IMR-90 (cell line): Measurements from ENCODE around the gene STAC2. TPM values are rescaled to one million over a fixed set of nuclear protein-coding genes. Genes with fewer than 3 reads are reported as not detected.

Experiments used
- ATAC-seq: fragments of 200-7000 bp; cut with Tn5 transposase; 2 replicates; pipeline ENCODE4 v1.9.1; 2020; ENCODE audit warnings: low read depth, mild to moderate bottlenecking, moderate library complexity
- BruUV-seq: library from RNA; stranded (reverse); fragments of 400-500 nt; replicated peaks from 2 replicates; lab custom pipeline; 2021; lab: Mats Ljungman, UMichigan
- CTCF ChIA-PET: fragments of 300-600 bp; formaldehyde crosslinking; extraction: SDS; loops from one replicate; lab custom pipeline; 2021; ENCODE audit warnings: antibody characterized with exemption; lab: Yijun Ruan, JAX
- POLR2A ChIA-PET: fragments of 300-600 bp; sonication (Branson Sonifier 250); formaldehyde crosslinking; loops from one replicate; lab custom pipeline; 2022; ENCODE audit warnings: antibody characterized with exemption; ENCODE audit not compliant: unreplicated experiment; lab: Charles Lee
- DNase-seq: peaks from one replicate; pipeline ENCODE4 v3.0.0; 2013
- H2AFZ ChIP-seq: replicated peaks from 2 replicates; pipeline ENCODE3; 2013; ENCODE audit warnings: low read length, mild to moderate bottlenecking; ENCODE audit not compliant: poor library complexity
- H2AK5ac ChIP-seq: 2 replicates; pipeline ENCODE4 v1.6.1; 2013; ENCODE audit warnings: low read depth, low read length, inconsistent platforms
- H2AK9ac ChIP-seq: replicated peaks from 2 replicates; pipeline ENCODE3; 2013; ENCODE audit warnings: mild to moderate bottlenecking, low read depth, low read length, moderate library complexity; ENCODE audit not compliant: poor library complexity
- H2BK120ac ChIP-seq: 2 replicates; pipeline ENCODE4 v1.6.1; 2013; ENCODE audit warnings: low read depth, low read length, inconsistent platforms
- H2BK15ac ChIP-seq: 3 replicates; pipeline ENCODE4 v1.6.1; 2013; ENCODE audit warnings: low read depth, low read length, inconsistent platforms
- H2BK20ac ChIP-seq: 2 replicates; pipeline ENCODE4 v1.6.1; 2013; ENCODE audit warnings: low read depth, mild to moderate bottlenecking, inconsistent platforms, low read length, moderate library complexity
- H2BK5ac ChIP-seq: 2 replicates; pipeline ENCODE4 v1.6.1; 2013; ENCODE audit warnings: mild to moderate bottlenecking, low read depth, low read length, inconsistent platforms; ENCODE audit not compliant: poor library complexity, severe bottlenecking
- H3K14ac ChIP-seq: replicated peaks from 2 replicates; pipeline ENCODE4 v1.6.1; 2013; ENCODE audit warnings: low read depth, low read length, inconsistent platforms
- H3K18ac ChIP-seq: 2 replicates; pipeline ENCODE4 v1.6.1; 2013; ENCODE audit warnings: low read depth, low read length, control low read depth
- H3K23ac ChIP-seq: 2 replicates; pipeline ENCODE4 v1.6.1; 2013; ENCODE audit warnings: low read depth, low read length, inconsistent platforms
- H3K27ac ChIP-seq: 2 replicates; pipeline ENCODE4 v1.5.1; 2013; ENCODE audit warnings: mild to moderate bottlenecking, control low read depth, low read length; ENCODE audit not compliant: insufficient read depth
- H3K27me3 ChIP-seq: 2 replicates; pipeline ENCODE4 v1.6.1; 2013; ENCODE audit warnings: low read length; ENCODE audit not compliant: control insufficient read depth, insufficient read depth
- H3K36me3 ChIP-seq: 2 replicates; pipeline ENCODE4 v1.6.1; 2013; ENCODE audit warnings: low read length, mixed read lengths; ENCODE audit not compliant: control insufficient read depth, insufficient read depth
- H3K4ac ChIP-seq: 2 replicates; pipeline ENCODE4 v1.6.1; 2013; ENCODE audit warnings: low read depth, low read length, inconsistent platforms
- H3K4me1 ChIP-seq: 2 replicates; pipeline ENCODE4 v1.6.1; 2013; ENCODE audit warnings: low read length, mixed read lengths; ENCODE audit not compliant: control insufficient read depth, insufficient read depth
- H3K4me2 ChIP-seq: 2 replicates; pipeline ENCODE4 v1.6.1; 2013; ENCODE audit warnings: low read depth, mild to moderate bottlenecking, control low read depth, low read length, moderate library complexity
- H3K4me3 ChIP-seq: 2 replicates; pipeline ENCODE4 v1.5.1; 2013; ENCODE audit warnings: low read depth, mild to moderate bottlenecking, control low read depth, low read length, moderate library complexity; ENCODE audit not compliant: insufficient read depth
- H3K56ac ChIP-seq: 2 replicates; pipeline ENCODE4 v1.6.1; 2013; ENCODE audit warnings: low read length, inconsistent platforms; ENCODE audit not compliant: insufficient read depth; ENCODE audit errors: extremely low read depth
- H3K79me1 ChIP-seq, 2 experiments: 2 replicates each; pipeline ENCODE4 v1.6.1; 2013; ENCODE audit warnings: low read length in 2 of 2, inconsistent platforms in 1 of 2, low read depth in 1 of 2
- H3K9ac ChIP-seq: 2 replicates; pipeline ENCODE4 v1.6.1; 2013; ENCODE audit warnings: low read depth, low read length, control low read depth
- H3K9me1 ChIP-seq: 2 replicates; pipeline ENCODE4 v1.6.1; 2013; ENCODE audit warnings: low read length, inconsistent platforms; ENCODE audit not compliant: insufficient read depth
- H3K9me3 ChIP-seq: 2 replicates; pipeline ENCODE4 v1.6.1; 2013; ENCODE audit warnings: low read length; ENCODE audit not compliant: control insufficient read depth, insufficient read depth
- H4K20me1 ChIP-seq: 2 replicates; pipeline ENCODE4 v1.6.1; 2013; ENCODE audit warnings: low read length, inconsistent platforms; ENCODE audit not compliant: insufficient read depth
- H4K5ac ChIP-seq: 2 replicates; pipeline ENCODE4 v1.6.1; 2013; ENCODE audit warnings: mild to moderate bottlenecking, low read depth, low read length, control low read depth
- H4K8ac ChIP-seq, 2 experiments: 2 replicates each; pipeline ENCODE4 v1.6.1; 2013; ENCODE audit warnings: low read depth in 2 of 2, low read length in 2 of 2, control low read depth in 1 of 2, inconsistent platforms in 1 of 2
- H4K91ac ChIP-seq: 2 replicates; pipeline ENCODE4 v1.6.1; 2013; ENCODE audit warnings: low read depth, low read length, inconsistent platforms; ENCODE audit not compliant: insufficient read depth
- BHLHE40 ChIP-seq: fragments of 150-350 bp; IDR thresholded peaks from 2 replicates; pipeline ENCODE4 v1.6.1; 2016; ENCODE audit warnings: mild to moderate bottlenecking, low read depth, low read length
- CEBPB ChIP-seq: IDR thresholded peaks from 2 replicates; pipeline ENCODE4 v1.6.1; 2012; ENCODE audit warnings: low read depth, low read length, improper control_type of control experiment
- CHD1 ChIP-seq: IDR thresholded peaks from 2 replicates; pipeline ENCODE4 v1.6.1; 2012; ENCODE audit warnings: low read depth, low read length, improper control_type of control experiment
- ELK1 ChIP-seq: fragments of 150-350 bp; IDR thresholded peaks from 2 replicates; pipeline ENCODE4 v1.6.1; 2016; ENCODE audit warnings: low read depth, mild to moderate bottlenecking, low read length, moderate library complexity, borderline replicate concordance
- FOS ChIP-seq: fragments of 150-350 bp; IDR thresholded peaks from 2 replicates; pipeline ENCODE4 v1.6.1; 2016; ENCODE audit warnings: low read depth, low read length
- MAZ ChIP-seq: IDR thresholded peaks from 2 replicates; pipeline ENCODE4 v1.6.1; 2012; ENCODE audit warnings: low read depth, mild to moderate bottlenecking, low read length, improper control_type of control experiment, moderate library complexity, borderline replicate concordance
- MXI1 ChIP-seq: IDR thresholded peaks from 2 replicates; pipeline ENCODE4 v1.6.1; 2012; ENCODE audit warnings: low read depth, mild to moderate bottlenecking, low read length, moderate library complexity, borderline replicate concordance
- POLR2A ChIP-seq: IDR thresholded peaks from 2 replicates; pipeline ENCODE4 v1.6.1; 2012; ENCODE audit warnings: mild to moderate bottlenecking, low read depth, low read length
- RFX5 ChIP-seq: IDR thresholded peaks from 2 replicates; pipeline ENCODE4 v1.8.0; 2012; ENCODE audit warnings: low read depth, mild to moderate bottlenecking, low read length, moderate library complexity
- USF2 ChIP-seq: fragments of 150-350 bp; IDR thresholded peaks from 2 replicates; pipeline ENCODE4 v1.6.1; 2017; ENCODE audit warnings: mild to moderate bottlenecking, antibody characterized with exemption, low read length, low read depth
- WGBS, 2 experiments: methylation state at CpG; one replicate each; pipeline versions ENCODE4 v1.1.5 to v1.1.7; 2013; ENCODE audit warnings: missing lambda C conversion rate in 2 of 2; ENCODE audit not compliant: insufficient read length in 1 of 2; ENCODE audit errors: extremely low coverage in 2 of 2; 5-methylcytosine and 5-hydroxymethylcytosine counted together
- dilution Hi-C: fragments of 300-500 bp; cut with HindIII; formaldehyde crosslinking; loops from one replicate; pipeline ENCODE4 v1.14.3; 2018; ENCODE audit warnings: low sequenced_read_pairs; ENCODE audit not compliant: unreplicated experiment
- in situ Hi-C: fragments of 300-500 bp; cut with MboI; formaldehyde crosslinking; loops from 3 replicates; pipeline ENCODE4 v1.14.3; 2019; ENCODE audit warnings: low sequenced_read_pairs, inconsistent platforms, mixed read lengths
- intact Hi-C: fragments of 100-400 bp; cut with micrococcal nuclease; formaldehyde crosslinking; loops from 2 replicates; pipeline ENCODE4 v1.10.0; 2022
- polyA plus RNA-seq, 3 experiments: library from polyadenylated mRNA; depleted of rRNA; stranded (reverse); fragments of >200 nt; gene quantifications; 2 replicates each; pipeline ENCODE4 v1.2.3, GENCODE V29; 2012; ENCODE audit warnings: low replicate concordance in 1 of 3
- total RNA-seq: library from RNA; depleted of rRNA; stranded (reverse); fragments of >200 nt; gene quantifications from 2 replicates; pipeline ENCODE4 v1.2.3, GENCODE V29; 2012

The STAC2 gene
- total and polyA plus RNA-seq, 2 of the 4 experiments (the other 2 are of a cell fraction) = 0.02 TPM; not detected in 1

- peaks cover 56% of the 10 kb centered on the region for H3K36me3 ChIP-seq
- no peak overlapping the region for H3K27ac ChIP-seq
Measured at GRCh38 chr17:39187152-39187830, 38.5 kb downstream of the STAC2 start.

More at GRCh38 chr17:39187152-39187830, 38.5 kb downstream of the STAC2 start:
- no peaks in the 10 kb centered on the region for H3K4me1 ChIP-seq
- no peak overlapping the region for H3K23ac ChIP-seq
- H4K5ac ChIP-seq = no peak overlapping the region
- no peaks in the 10 kb centered on the region for H3K9me3 ChIP-seq
- H4K20me1 ChIP-seq = 0 out of 2 replicates have a peak, but pooled peaks cover 3% of the 10 kb centered on the region
- no peak overlapping the region for H3K4ac ChIP-seq
- no peak overlapping the region for H4K8ac ChIP-seq
- no peak overlapping the region for H3K18ac ChIP-seq
- no peak for DNase-seq
- H3K27me3 ChIP-seq = no peaks in the 10 kb centered on the region
- TF ChIP-seq BHLHE40 (no peak), USF2 (no peak), CEBPB (no peak), CHD1 (no peak), MXI1 (no peak), FOS (no peak), ELK1 (no peak), RFX5 (no peak), POLR2A (no peak), MAZ (no peak)
- ATAC-seq = no peak
- dilution Hi-C loops = no loop called here
- no peak overlapping the region for H3K9ac ChIP-seq
- H2AK9ac ChIP-seq = no peak overlapping the region
- intact Hi-C loops = no loop called here
- no peak overlapping the region for H2BK20ac ChIP-seq
- H3K4me3 ChIP-seq = no peak overlapping the region
- no peak overlapping the region for H2BK5ac ChIP-seq
- H2BK120ac ChIP-seq = no peak overlapping the region
- H2BK15ac ChIP-seq = no peak overlapping the region
- in situ Hi-C loops = no loop called here
- H3K4me2 ChIP-seq = no peak overlapping the region
- H3K79me1 ChIP-seq = peaks cover 0 to 13% of the 10 kb centered on the region in 2 experiments; a peak in 2 of 4 replicates
- no peaks in the 10 kb centered on the region for H3K9me1 ChIP-seq
- CTCF ChIA-PET = no interaction called here
- no peak overlapping the region for H2AFZ ChIP-seq
- H2AK5ac ChIP-seq = no peak overlapping the region
- no peak overlapping the region for H3K14ac ChIP-seq
- no peak overlapping the region for H3K56ac ChIP-seq
- no CpG with 5 or more reads among the region's 9 CpGs for WGBS, 2 experiments
- no TSS peak for BruUV-seq
- H4K91ac ChIP-seq = no peak overlapping the region
- POLR2A ChIA-PET = no interaction called here
